ENCODE results near the gene HK1. TPM values are rescaled to one million over a fixed set of nuclear protein-coding genes. Genes with fewer than 3 reads are reported as not detected.

HK1 gene
- total RNA-seq, 1 donor from 2014 or later = 106 TPM

DNA sequence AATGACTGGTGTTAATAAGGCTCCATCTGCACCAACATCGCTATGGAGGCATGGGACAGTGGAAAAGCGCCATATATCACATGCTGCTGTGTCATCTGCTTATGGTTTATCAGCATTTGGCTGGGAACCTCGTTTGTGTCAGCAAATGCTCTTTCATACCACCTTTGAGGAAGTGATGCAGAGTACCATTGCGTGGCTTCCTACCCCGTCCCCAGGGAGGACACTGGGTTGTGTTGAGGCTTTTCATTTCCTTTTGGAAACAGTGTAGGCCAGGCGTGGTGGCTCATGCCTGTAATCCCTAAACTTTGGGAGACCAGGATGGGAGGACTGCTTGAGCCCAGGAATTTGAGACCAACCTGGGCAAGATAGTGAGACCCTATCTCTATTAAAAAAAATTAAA, 131.7 kb downstream of the HK1 start:
- Histone ChIP-seq H3K4me3 (no peak overlapping the region), H3K27ac (peak overlapping the region; percentile 89), H3K27me3 (no peaks in the 10 kb centered on the region), H3K36me3 (no peaks in the 10 kb centered on the region), H3K4me1 (peaks cover 47% of the 10 kb centered on the region), H3K9me3 (no peaks in the 10 kb centered on the region)
- TF ChIP-seq, protein P1, sequence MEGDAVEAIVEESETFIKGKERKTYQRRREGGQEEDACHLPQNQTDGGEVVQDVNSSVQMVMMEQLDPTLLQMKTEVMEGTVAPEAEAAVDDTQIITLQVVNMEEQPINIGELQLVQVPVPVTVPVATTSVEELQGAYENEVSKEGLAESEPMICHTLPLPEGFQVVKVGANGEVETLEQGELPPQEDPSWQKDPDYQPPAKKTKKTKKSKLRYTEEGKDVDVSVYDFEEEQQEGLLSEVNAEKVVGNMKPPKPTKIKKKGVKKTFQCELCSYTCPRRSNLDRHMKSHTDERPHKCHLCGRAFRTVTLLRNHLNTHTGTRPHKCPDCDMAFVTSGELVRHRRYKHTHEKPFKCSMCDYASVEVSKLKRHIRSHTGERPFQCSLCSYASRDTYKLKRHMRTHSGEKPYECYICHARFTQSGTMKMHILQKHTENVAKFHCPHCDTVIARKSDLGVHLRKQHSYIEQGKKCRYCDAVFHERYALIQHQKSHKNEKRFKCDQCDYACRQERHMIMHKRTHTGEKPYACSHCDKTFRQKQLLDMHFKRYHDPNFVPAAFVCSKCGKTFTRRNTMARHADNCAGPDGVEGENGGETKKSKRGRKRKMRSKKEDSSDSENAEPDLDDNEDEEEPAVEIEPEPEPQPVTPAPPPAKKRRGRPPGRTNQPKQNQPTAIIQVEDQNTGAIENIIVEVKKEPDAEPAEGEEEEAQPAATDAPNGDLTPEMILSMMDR (IDR thresholded peaks at IDR 0.05) = no peak
- no peak for TF ChIP-seq POLR2A (IDR thresholded peaks at IDR 0.05)
- no peak for TF ChIP-seq POLR2AphosphoS5 (IDR thresholded peaks at IDR 0.05; ENCODE audit: insufficient read depth in 1 of 2, low read depth in 1 of 2)
- intact Hi-C loops (cut with DNase I) = loop anchor here (10.0 kb wide), 1 partner anchor 405 kb away; no protein-coding TSS in a partner anchor
- no peak for DNase-seq (ENCODE audit: extremely low spot score in 2 of 2)

DNA sequence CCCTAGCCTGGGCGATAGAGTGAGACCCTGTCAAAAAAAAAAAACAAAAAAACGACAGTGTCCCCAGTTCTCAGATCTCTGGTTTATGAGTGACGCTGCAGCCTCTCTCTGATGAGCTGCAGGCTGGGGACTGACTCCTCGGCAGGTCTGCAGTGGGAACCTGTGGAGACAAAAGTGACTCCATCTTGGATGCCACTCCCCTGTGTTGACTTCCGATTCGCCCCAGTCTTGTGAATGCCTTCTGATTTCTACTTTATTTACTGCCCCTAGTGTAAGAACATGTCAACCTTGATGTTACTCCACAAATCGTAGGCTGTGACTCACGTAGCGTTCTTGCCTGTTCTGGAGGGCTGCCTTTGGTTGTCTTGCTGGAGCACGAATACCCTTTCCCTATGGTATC, 132.2 kb downstream of the HK1 start:
- Histone ChIP-seq H3K9me3 (no peaks in the 10 kb centered on the region), H3K27ac (peak overlapping the region; percentile 89), H3K4me1 (peaks cover 42% of the 10 kb centered on the region), H3K4me3 (no peak overlapping the region), H3K27me3 (no peaks in the 10 kb centered on the region), H3K36me3 (no peaks in the 10 kb centered on the region)
- DNase-seq (ENCODE audit: extremely low spot score in 2 of 2) = no peak
- intact Hi-C loops (cut with DNase I) = loop anchor here (10.0 kb wide), 1 partner anchor 406 kb away; no protein-coding TSS in a partner anchor
- TF ChIP-seq POLR2A (IDR thresholded peaks at IDR 0.05) = no peak
- TF ChIP-seq POLR2AphosphoS5 (IDR thresholded peaks at IDR 0.05; ENCODE audit: insufficient read depth in 1 of 2, low read depth in 1 of 2) = no peak
- TF ChIP-seq, protein P1 (IDR thresholded peaks at IDR 0.05) = no peak

DNA sequence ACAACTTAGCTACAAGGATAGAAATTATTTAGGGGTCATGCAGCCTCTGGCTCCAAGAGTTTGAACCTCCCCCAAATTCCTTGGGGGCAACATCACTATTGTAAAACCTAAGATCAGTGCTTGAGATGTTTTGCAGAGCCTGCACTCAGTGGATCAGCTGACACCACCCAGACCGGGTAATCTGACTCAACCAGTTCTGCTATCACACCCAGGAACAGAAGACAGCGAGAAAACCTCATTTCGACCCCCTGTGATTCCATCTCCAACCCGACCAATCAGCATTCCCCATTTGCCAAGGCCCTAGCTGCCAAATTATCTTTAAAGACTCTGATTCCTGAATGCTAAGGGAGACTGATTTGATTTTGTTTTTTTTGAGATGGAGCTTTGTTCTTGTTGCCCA, 133.2 kb downstream of the HK1 start:
- intact Hi-C loops (cut with DNase I) = loop anchor here (10.0 kb wide), 1 partner anchor 407 kb away; no protein-coding TSS in a partner anchor
- no peaks in the 10 kb centered on the region for H3K9me3 ChIP-seq
- H3K4me1 ChIP-seq = peaks cover 32% of the 10 kb centered on the region
- no peak for TF ChIP-seq POLR2AphosphoS5 (IDR thresholded peaks at IDR 0.05; ENCODE audit: insufficient read depth in 1 of 2, low read depth in 1 of 2)
- TF ChIP-seq POLR2A (IDR thresholded peaks at IDR 0.05) = no peak
- TF ChIP-seq, protein P1 (IDR thresholded peaks at IDR 0.05) = no peak
- no peak overlapping the region for H3K4me3 ChIP-seq
- H3K27ac ChIP-seq = peak overlapping the region; percentile 89
- no peaks in the 10 kb centered on the region for H3K27me3 ChIP-seq
- DNase-seq (ENCODE audit: extremely low spot score in 2 of 2) = no peak
- no peaks in the 10 kb centered on the region for H3K36me3 ChIP-seq

DNA sequence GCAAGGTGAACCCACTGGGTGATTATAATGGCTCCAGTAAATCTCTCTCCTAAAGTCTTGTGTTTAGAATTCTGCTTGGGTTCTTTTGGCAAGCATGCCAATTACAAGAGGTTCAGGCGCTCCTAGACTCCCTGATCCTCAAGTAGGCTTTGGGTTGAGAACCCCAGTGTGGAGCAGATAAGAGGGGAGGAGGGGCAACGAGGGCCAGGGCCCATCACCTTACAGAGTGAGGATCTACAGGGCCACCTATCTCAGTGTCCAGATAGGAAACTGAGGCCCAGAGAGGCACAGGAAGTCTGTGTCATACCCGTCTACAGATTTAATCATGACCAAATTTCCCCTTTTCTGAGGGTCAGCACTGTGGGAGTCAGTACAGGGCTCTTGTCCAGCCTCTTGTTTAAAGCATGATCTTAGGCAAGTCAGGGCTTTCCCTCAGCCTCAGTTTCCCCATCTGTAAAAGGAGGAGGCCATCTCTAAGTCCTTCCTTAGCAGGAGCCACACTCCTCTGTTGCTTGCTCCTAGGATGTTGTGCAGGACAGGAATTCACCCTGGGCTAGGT, 134.0 kb downstream of the HK1 start:
- Histone ChIP-seq H3K27me3 (no peaks in the 10 kb centered on the region), H3K4me1 (peaks cover 23% of the 10 kb centered on the region), H3K9me3 (no peaks in the 10 kb centered on the region), H3K36me3 (no peaks in the 10 kb centered on the region), H3K4me3 (no peak overlapping the region), H3K27ac (peak overlapping the region; percentile 57)
- intact Hi-C loops (cut with DNase I) = loop anchor here (10.0 kb wide), 1 partner anchor 408 kb away; no protein-coding TSS in a partner anchor
- DNase-seq (ENCODE audit: extremely low spot score in 2 of 2) = no peak
- no peak for TF ChIP-seq POLR2A (IDR thresholded peaks at IDR 0.05)
- TF ChIP-seq, protein P1 (IDR thresholded peaks at IDR 0.05) = no peak
- no peak for TF ChIP-seq POLR2AphosphoS5 (IDR thresholded peaks at IDR 0.05; ENCODE audit: insufficient read depth in 1 of 2, low read depth in 1 of 2)

DNA sequence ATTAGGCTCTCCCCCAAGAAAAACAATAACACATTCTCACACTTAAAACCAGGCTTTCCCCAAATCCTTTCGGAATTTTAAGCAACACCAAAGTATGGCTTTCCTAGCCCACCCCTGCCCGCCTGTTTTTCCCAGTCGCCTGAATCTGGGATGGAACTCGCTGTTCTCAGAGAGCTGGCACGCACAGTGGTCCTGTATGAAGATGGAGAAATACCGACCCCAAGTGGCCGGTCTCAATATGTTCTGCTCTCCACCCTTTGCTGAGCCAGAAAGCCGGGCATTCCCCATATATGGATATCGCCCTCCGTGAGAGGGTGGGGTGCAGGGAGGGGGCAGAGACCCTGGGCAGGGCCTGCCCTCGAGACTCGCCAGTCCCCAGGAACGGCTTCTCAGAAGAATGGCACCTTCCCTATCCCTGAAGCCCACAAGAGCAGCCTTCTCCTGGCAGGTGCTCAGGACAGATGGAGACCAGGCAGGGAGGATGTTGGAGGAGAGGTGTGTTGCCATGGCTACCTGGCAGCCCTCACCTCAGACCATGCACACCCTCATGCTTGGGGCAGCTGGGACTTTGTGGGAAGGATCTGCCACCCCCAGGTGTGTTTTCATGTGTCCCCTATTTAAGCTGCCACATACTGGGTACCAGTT, 135.0 kb downstream of the HK1 start:
- TF ChIP-seq POLR2A (IDR thresholded peaks at IDR 0.05) (no peak), POLR2AphosphoS5 (IDR thresholded peaks at IDR 0.05; ENCODE audit: insufficient read depth in 1 of 2, low read depth in 1 of 2) (peak in 1 of 2 donors; percentile 14)
- TF ChIP-seq, protein P1 (IDR thresholded peaks at IDR 0.05) = peak; percentile 48 to 76 (median 59)
- H3K27me3 ChIP-seq = no peaks in the 10 kb centered on the region
- H3K4me1 ChIP-seq = peaks cover 13% of the 10 kb centered on the region
- peak overlapping the region in 1 of 2 donors; percentile 1 for H3K4me3 ChIP-seq
- no peaks in the 10 kb centered on the region for H3K36me3 ChIP-seq
- no peaks in the 10 kb centered on the region for H3K9me3 ChIP-seq
- intact Hi-C loops (cut with DNase I) = loop anchor here (10.0 kb wide), 1 partner anchor 409 kb away; no protein-coding TSS in a partner anchor
- DNase-seq (ENCODE audit: extremely low spot score in 2 of 2) = no peak
- peak overlapping the region; percentile 57 for H3K27ac ChIP-seq
